ENCODE measurements around the gene TPBGL.

The TPBGL gene

DNA sequence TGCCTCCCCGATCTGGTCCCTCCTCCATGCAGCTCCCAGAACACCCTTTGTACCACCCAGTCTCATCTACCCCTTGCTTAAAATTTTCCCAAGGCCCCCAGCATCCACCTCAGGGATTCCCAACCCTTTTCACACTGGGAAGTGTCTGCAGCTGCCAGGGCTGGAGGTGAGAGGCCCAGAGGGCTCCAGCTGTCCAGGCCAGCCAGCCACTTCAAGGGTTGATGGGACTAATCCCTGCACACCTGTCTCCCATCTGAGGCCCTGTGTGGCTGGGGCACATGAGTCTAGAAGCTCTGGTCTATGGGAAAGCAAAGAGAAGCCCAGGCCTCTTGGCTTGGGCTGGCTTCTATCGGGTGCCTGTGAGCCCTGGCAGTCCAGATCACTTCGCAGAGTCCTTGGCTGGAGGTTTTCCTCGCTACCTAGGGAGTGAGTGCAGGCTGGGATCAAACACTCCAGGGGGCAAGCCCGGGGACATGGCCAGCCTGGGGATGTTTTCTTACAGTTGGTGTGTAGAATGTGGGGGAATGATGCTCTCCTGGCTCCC lies 41.1 kb upstream of the TPBGL start:
- Histone ChIP-seq H4K20me1 (no peaks in the 10 kb centered on the region), H3K9ac (no peak overlapping the region), H3K4me1 (peaks cover 33% of the 10 kb centered on the region), H3K27me3 (no peaks in the 10 kb centered on the region), H3K27ac (no peak overlapping the region), H3K4me3 (no peak overlapping the region), H3K36me3 (no peaks in the 10 kb centered on the region), H3K9me3 (no peaks in the 10 kb centered on the region), H3K4me2 (no peak overlapping the region)
- TF ChIP-seq Cebpa-rat (IDR thresholded peaks at IDR 0.05) = no peak

DNA sequence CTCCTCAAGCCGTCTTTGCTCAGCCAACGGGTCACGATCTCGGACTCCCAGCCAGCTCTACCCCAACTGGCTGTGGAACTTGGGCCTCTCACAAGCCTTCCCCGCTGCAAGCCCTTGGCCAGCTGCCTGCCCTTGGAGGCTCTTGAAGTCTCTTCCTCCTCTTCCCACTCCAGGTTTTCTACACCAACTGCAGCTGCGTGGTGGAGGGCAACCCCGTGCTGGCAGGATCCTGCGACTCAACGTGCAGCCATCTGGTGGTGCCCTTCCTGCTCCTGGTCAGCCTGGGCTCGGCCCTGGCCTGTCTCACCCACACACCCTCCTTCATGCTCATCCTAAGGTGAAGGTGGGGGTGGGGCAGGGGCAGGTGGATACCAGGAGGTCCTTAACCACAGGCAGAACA lies 40.5 kb upstream of the TPBGL start:
- Histone ChIP-seq H3K4me3 (no peak overlapping the region), H3K9me3 (no peaks in the 10 kb centered on the region), H3K9ac (no peak overlapping the region), H3K4me1 (peaks cover 32% of the 10 kb centered on the region), H3K4me2 (no peak overlapping the region), H4K20me1 (no peaks in the 10 kb centered on the region), H3K36me3 (no peaks in the 10 kb centered on the region), H3K27me3 (no peaks in the 10 kb centered on the region), H3K27ac (no peak overlapping the region)
- no peak for TF ChIP-seq Cebpa-rat (IDR thresholded peaks at IDR 0.05)

DNA sequence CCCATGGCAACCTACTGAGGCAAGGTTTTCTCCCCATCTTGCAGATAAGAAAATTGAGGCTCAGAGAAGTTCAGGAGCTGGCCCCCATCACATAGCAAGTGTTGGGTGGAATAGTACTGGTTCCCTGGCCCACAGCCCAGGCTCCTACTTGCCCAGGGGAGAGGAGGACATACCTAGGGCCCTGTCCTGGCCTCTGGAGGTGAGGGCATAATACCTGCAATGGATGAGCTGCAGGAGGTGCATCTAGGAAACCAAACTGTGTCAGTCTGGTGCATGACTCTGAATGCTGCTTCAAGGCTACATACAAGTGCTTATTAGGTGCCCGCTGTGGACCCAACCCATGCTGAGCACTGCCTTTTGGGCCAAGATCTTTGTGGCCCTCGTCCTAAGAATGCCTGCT lies 40.0 kb upstream of the TPBGL start:
- TF ChIP-seq Cebpa-rat (IDR thresholded peaks at IDR 0.05) = no peak
- H3K4me3 ChIP-seq = no peak overlapping the region

DNA sequence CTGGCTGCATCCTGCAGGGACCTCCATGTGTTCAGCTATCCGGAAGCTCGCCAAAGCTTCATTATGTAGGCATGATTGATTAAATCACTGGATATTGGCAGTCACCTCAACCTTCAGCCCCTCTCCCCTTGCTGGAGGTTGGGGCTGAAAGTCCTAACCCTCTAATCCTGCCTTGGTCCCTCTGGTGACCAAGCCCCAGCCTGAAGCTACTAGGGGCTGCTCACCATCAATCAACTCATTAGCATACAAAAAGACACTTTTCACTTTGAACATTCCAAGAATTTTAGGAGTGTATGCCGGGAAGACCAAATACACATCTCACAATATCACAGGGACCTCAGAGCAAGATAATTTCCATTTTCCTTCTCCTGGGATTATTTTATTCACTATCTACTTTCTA lies 38.8 kb upstream of the TPBGL start:
- no peaks in the 10 kb centered on the region for H3K27me3 ChIP-seq
- no peak overlapping the region for H3K9ac ChIP-seq
- H3K4me1 ChIP-seq = peaks cover 15% of the 10 kb centered on the region
- no peak for TF ChIP-seq Cebpa-rat (IDR thresholded peaks at IDR 0.05)
- no peaks in the 10 kb centered on the region for H3K9me3 ChIP-seq
- no peak overlapping the region for H3K4me2 ChIP-seq
- no peak overlapping the region for H3K27ac ChIP-seq
- H3K36me3 ChIP-seq = no peaks in the 10 kb centered on the region
- H4K20me1 ChIP-seq = no peaks in the 10 kb centered on the region
- H3K4me3 ChIP-seq = no peak overlapping the region

More for the DNA sequence above, 40.0 kb upstream of the TPBGL start:
- no peaks in the 10 kb centered on the region for H3K9me3 ChIP-seq
- H3K9ac ChIP-seq = no peak overlapping the region
- no peaks in the 10 kb centered on the region for H3K27me3 ChIP-seq
- no peaks in the 10 kb centered on the region for H3K36me3 ChIP-seq
- no peak overlapping the region for H3K4me2 ChIP-seq
- peaks cover 27% of the 10 kb centered on the region for H3K4me1 ChIP-seq
- H4K20me1 ChIP-seq = no peaks in the 10 kb centered on the region
- H3K27ac ChIP-seq = no peak overlapping the region

DNA sequence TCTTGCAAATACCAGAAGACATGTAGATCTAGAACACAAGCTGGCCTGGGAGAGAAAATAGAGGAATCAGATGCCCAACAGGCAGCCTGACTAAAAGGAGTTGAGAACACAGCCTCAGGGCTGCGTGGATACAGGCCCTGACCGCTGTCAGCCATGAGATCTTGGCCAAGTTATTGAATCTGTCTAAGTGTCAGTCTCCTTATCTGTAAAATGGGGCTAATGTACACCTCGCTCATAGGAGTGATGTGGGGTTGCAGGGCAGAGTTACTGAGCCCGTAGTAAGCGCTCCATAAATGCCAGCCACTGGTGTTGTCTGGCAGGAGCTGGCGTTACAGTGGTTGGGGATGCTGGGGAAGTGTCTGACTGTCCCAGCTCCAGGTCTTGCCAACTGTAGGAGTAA lies 38.4 kb upstream of the TPBGL start:
- no peak overlapping the region for H3K27ac ChIP-seq
- H3K36me3 ChIP-seq = no peaks in the 10 kb centered on the region
- no peak overlapping the region for H3K9ac ChIP-seq
- no peaks in the 10 kb centered on the region for H3K27me3 ChIP-seq
- no peak for TF ChIP-seq Cebpa-rat (IDR thresholded peaks at IDR 0.05)
- no peak overlapping the region for H3K4me2 ChIP-seq
- H3K4me1 ChIP-seq = peaks cover 13% of the 10 kb centered on the region
- no peaks in the 10 kb centered on the region for H3K9me3 ChIP-seq
- H4K20me1 ChIP-seq = no peaks in the 10 kb centered on the region
- no peak overlapping the region for H3K4me3 ChIP-seq

DNA sequence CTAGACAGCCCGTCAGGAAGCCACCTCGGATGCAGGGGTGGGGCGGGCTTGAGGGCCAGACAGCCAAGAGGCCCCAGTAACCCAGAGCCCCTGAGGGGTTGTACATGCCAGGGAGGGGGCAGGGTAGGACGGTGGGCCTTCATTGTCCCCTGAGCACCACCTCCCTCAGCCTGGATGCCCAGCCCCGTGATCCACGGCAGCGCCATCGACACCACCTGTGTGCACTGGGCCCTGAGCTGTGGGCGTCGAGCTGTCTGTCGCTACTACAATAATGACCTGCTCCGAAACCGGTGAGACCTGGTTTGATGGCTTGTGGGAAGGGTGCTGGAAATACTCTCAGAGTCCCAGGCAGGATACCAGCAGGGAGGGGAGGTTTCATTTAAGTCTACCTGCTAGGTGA lies 37.4 kb upstream of the TPBGL start:
- Histone ChIP-seq H3K27ac (no peak overlapping the region), H3K9me3 (no peaks in the 10 kb centered on the region), H3K4me2 (no peak overlapping the region), H3K4me1 (peaks cover 13% of the 10 kb centered on the region), H3K36me3 (no peaks in the 10 kb centered on the region), H3K9ac (no peak overlapping the region), H3K27me3 (no peaks in the 10 kb centered on the region), H3K4me3 (no peak overlapping the region), H4K20me1 (0 out of 2 replicates have a peak, but pooled peaks cover 1% of the 10 kb centered on the region)
- no peak for TF ChIP-seq Cebpa-rat (IDR thresholded peaks at IDR 0.05)

DNA sequence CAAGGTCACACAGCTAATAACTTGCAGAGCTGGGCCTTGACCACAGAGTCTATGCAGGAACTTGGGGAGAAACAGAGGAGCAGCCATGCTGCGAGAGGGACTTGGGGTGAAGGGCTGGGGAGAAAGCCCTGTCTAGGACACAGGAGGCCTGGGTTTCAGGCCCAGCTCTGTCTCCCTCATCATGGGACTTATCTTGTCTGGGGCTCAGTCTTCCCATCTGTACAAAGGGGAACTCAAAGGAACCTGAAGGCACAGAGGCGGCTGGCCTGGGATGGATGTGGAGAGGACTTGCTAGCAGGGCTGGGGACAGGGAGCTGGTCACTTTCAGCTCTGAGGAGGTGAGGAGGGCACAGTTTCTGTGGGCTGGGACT lies 36.9 kb upstream of the TPBGL start:
- Histone ChIP-seq H3K36me3 (no peaks in the 10 kb centered on the region), H3K27ac (no peak overlapping the region), H3K9me3 (no peaks in the 10 kb centered on the region), H3K4me2 (no peak overlapping the region), H3K4me1 (peaks cover 13% of the 10 kb centered on the region), H4K20me1 (0 out of 2 replicates have a peak, but pooled peaks cover 6% of the 10 kb centered on the region), H3K27me3 (no peaks in the 10 kb centered on the region), H3K4me3 (no peak overlapping the region), H3K9ac (no peak overlapping the region)
- no peak for TF ChIP-seq Cebpa-rat (IDR thresholded peaks at IDR 0.05)

DNA sequence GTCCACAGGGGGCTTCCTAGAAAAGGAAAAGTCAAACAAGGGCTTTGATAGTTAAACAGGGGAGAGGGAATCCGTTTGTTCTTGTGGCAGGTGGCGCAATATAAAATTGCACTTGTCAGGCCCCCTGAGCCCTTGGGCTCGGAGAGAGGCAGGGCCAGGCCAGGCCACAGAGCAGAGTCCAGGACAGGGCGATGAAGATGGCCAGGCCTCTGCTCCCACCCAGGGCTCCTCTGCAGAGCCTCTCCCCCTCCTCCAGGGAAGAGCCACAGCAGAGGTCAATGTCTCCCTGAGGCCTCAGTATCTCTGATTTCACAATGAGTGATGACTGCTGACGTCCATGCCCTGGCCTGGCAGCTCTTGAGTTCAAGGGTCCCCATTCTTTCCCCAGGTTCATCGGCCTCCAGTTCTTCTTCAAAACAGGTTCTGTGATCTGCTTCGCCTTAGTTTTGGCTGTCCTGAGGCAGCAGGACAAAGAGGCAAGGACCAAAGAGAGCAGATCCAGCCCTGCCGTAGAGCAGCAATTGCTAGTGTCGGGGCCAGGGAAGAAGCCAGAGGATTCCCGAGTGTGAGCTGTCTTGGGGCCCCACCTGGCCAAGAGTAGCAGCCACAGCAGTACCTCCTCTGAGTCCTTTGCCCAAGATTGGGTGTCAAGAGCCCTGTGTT lies 36.4 kb upstream of the TPBGL start:
- no peak overlapping the region for H3K4me2 ChIP-seq
- no peak overlapping the region for H3K9ac ChIP-seq
- no peak for TF ChIP-seq Cebpa-rat (IDR thresholded peaks at IDR 0.05)
- no peak overlapping the region for H3K27ac ChIP-seq
- 0 out of 2 replicates have a peak, but pooled peaks cover 6% of the 10 kb centered on the region for H4K20me1 ChIP-seq
- H3K4me3 ChIP-seq = no peak overlapping the region
- H3K36me3 ChIP-seq = no peaks in the 10 kb centered on the region
- no peaks in the 10 kb centered on the region for H3K9me3 ChIP-seq
- peaks cover 13% of the 10 kb centered on the region for H3K4me1 ChIP-seq
- H3K27me3 ChIP-seq = no peaks in the 10 kb centered on the region

DNA sequence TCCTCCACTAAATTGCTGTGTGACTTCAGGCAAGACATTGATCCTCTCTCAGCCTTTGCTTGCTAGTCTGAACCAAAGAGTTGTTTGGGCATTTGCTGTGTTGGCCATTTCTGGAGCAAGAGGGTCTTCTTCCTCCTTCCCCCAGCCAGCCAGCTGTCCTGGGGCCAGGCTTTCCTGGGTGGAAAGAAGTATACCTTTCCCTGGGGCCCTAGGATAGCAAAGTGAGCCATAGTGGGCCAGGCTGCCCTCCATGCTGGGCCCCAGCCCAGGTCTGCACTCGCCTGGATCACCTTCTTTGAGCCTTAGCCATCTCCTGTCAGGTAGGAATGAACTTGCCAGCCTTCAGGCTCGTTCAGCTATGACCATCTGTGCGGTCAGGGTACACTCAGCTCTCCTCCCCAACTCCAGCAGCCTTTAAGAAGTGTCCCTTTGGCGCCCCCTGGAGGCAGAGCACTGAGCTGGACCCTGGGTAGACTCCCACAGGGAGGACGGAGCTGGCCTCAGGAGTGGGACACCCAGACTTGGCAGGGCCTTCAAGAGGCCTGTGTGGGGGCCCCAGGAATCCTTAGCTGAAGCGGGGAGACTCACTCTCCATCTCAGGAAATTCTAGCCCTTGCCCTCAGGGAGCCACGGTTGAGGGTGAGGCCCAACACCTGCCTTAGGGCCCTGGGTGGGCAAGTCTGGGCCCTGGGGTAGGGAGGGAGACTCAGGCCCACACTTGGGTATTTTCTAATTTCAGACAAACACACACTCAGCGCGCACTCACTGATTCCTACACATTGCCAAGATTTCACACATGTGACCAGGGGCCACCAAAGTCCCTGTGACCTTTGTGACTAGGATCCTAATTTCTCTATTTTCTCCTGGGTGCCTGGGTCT lies 35.6 kb upstream of the TPBGL start:
- H4K20me1 ChIP-seq = 0 out of 2 replicates have a peak, but pooled peaks cover 6% of the 10 kb centered on the region
- H3K36me3 ChIP-seq = no peaks in the 10 kb centered on the region
- H3K27me3 ChIP-seq = no peaks in the 10 kb centered on the region
- peaks cover 13% of the 10 kb centered on the region for H3K4me1 ChIP-seq
- no peak overlapping the region for H3K9ac ChIP-seq
- H3K4me2 ChIP-seq = no peak overlapping the region
- H3K9me3 ChIP-seq = no peaks in the 10 kb centered on the region
- no peak overlapping the region for H3K4me3 ChIP-seq
- no peak for TF ChIP-seq Cebpa-rat (IDR thresholded peaks at IDR 0.05)
- H3K27ac ChIP-seq = no peak overlapping the region

DNA sequence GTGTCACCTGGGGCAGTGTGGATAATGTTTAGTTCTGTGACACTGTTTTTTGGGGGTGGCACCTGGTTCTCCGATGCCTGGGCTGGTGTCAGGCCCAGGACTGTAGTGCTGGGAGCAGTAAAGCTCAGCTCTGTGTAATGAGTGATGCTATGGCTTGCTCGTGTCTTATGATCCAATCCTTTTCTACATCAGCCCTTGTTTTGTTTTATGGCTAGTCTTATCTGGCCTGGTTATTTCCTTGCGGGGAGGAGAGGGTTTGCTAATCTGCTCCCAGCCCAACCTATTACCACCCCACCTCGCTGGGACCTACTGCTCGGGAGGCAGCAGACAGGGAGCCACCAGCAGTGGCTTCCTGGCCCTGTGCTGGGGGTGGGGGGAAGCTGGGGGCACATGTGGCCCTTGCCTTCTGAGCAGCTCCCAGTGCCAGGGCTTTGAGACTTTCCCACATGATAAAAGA lies 35.0 kb upstream of the TPBGL start:
- Histone ChIP-seq H3K4me1 (peaks cover 13% of the 10 kb centered on the region), H3K4me2 (no peak overlapping the region), H3K27me3 (no peaks in the 10 kb centered on the region), H3K9ac (no peak overlapping the region), H3K4me3 (no peak overlapping the region), H3K9me3 (no peaks in the 10 kb centered on the region), H3K36me3 (no peaks in the 10 kb centered on the region), H3K27ac (no peak overlapping the region), H4K20me1 (0 out of 2 replicates have a peak, but pooled peaks cover 6% of the 10 kb centered on the region)
- no peak for TF ChIP-seq Cebpa-rat (IDR thresholded peaks at IDR 0.05)

All from BLaER1 (cell line).